Keratinocyte (primary cell): Measurements from ENCODE around the gene MCF2L2.

Experiments used
- EZH2 ChIP-seq: IDR thresholded peaks from one replicate; pipeline ENCODE4 v1.6.1; 2012; ENCODE audit warnings: inconsistent platforms, mild to moderate bottlenecking, low read length, moderate library complexity
- TF ChIP-seq, protein P1 (sequence below), 3 experiments: IDR thresholded peaks in 1 of 3; conservative IDR thresholded peaks in 1 of 3; optimal IDR thresholded peaks in 1 of 3; 2 replicates in 2 of 3; 3 replicates in 1 of 3; pipeline versions ENCODE3 to v1.5.1; 2011; ENCODE audit warnings: low read length in 3 of 3, mild to moderate bottlenecking in 3 of 3, moderate library complexity in 2 of 3, control low read depth in 1 of 3, inconsistent platforms in 1 of 3; ENCODE audit not compliant: insufficient read depth in 2 of 3; ENCODE audit errors: extremely low read depth in 1 of 3

DNA sequence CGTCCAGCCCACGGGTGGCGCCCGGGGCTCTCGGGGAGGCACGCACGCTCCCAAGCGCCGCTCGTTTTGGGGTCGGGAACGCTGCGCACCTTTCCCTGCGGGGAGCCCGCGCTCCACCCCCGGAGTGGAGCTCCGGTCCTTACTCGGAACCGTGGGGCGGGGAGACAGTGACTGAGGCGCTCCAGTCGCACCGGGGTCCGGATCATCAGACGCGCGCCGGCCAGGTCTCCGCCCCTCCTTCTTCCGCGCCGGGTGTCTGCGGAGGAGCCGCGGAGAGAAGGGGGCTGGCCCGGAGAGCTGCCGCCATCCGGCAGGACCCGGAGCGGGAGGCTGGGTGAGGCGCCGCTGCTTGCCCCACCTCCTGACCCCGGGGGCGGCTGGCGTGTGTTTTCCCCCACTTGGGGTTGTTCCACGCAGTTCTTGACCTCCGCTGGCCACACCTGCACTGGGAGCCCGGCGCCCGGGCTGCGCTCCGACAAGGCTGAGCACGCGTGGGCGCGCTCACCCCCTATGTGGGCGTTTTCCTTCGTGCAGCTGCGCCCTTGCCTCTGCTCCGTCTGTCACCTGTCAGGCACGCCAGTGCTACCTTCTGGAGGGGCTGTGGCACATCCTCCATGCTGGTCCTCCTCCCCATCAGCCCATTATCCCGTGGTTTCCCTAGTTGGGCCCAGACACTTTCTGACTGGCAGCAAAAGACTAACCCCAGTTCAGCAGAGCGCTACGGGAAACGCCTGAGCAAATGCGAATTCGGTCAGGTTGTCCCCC, at the start of gene MCF2L2:
- TF ChIP-seq, protein P1, sequence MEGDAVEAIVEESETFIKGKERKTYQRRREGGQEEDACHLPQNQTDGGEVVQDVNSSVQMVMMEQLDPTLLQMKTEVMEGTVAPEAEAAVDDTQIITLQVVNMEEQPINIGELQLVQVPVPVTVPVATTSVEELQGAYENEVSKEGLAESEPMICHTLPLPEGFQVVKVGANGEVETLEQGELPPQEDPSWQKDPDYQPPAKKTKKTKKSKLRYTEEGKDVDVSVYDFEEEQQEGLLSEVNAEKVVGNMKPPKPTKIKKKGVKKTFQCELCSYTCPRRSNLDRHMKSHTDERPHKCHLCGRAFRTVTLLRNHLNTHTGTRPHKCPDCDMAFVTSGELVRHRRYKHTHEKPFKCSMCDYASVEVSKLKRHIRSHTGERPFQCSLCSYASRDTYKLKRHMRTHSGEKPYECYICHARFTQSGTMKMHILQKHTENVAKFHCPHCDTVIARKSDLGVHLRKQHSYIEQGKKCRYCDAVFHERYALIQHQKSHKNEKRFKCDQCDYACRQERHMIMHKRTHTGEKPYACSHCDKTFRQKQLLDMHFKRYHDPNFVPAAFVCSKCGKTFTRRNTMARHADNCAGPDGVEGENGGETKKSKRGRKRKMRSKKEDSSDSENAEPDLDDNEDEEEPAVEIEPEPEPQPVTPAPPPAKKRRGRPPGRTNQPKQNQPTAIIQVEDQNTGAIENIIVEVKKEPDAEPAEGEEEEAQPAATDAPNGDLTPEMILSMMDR (optimal IDR thresholded peaks at IDR 0.05 in 1 of 3, IDR thresholded peaks at IDR 0.05 in 1 of 3, conservative IDR thresholded peaks at IDR 0.05 in 1 of 3; ENCODE audit: extremely low read depth in 1 of 3, insufficient read depth in 2 of 3, low read length in 3 of 3), result no peak
- TF ChIP-seq EZH2, result peak; percentile 78
